ENCODE results near the gene MYPOP. TPM values are rescaled to one million over a fixed set of nuclear protein-coding genes. Genes with fewer than 3 reads are reported as not detected.

MYPOP gene
- polyA plus RNA-seq, 3 donors: 0.08 to 5.9 (median 0.39) TPM

DNA sequence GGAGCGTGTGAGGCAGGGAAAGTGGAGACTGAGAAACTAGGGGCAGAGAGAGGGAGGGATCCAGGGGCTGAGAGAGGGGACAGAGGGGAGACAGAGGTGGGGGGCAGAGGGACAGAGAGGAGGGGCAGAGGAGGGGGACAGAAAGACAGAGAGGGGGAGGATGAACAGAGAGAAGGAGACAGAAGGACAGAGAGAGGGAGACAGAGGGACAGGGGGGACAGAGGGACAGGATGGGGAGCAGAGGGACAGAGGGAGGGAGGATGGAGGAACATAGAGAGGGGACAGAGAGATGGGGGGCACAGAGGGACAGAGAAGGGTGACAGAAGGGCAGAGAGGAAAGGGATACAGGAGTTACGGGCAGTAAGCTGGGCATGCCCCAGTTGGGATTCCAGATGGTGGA is 26.8 kb upstream of the MYPOP start:
- H2AFZ ChIP-seq (ENCODE audit: insufficient read depth, low read depth, low read length, poor library complexity, severe bottlenecking): no peak overlapping the region
- DNase-seq: no peak
- Mint-ChIP-seq H3K4me1 (peaks cover 8% of the 10 kb centered on the region), H3K36me3 (no peaks in the 10 kb centered on the region), H3K4me3 (no peak overlapping the region), H3K27me3 (ENCODE audit: low read depth in 3 of 3) (peaks cover 11 to 34% (median 33%) of the 10 kb centered on the region in 3 donors), H3K9me3 (peaks cover 0 to 5% (median 0%) of the 10 kb centered on the region in 7 donors), H3K27ac (peak overlapping the region in 1 of 7 donors; percentile 13)
- H3K4me1 ChIP-seq (ENCODE audit: control insufficient read depth in 1 of 2, insufficient read depth in 2 of 2, low read length in 2 of 2): peaks cover 7 to 9% of the 10 kb centered on the region in 2 donors
- WGBS (ENCODE audit: insufficient coverage): 85% methylated on average over 2 of the region's 2 CpGs
- H4K20me1 ChIP-seq (ENCODE audit: insufficient read depth, low read length): no peaks in the 10 kb centered on the region
- no peaks in the 10 kb centered on the region for H3K9me3 ChIP-seq (replicated peaks in 1 of 2; ENCODE audit: control insufficient read depth in 1 of 2, insufficient read depth in 1 of 2, low read length in 2 of 2)
- H3K4me2 ChIP-seq (replicated peaks; ENCODE audit: extremely low read depth, low read length, poor library complexity, severe bottlenecking): no peak overlapping the region
- H3K9ac ChIP-seq (ENCODE audit: insufficient read depth, low read length, poor library complexity, severe bottlenecking): no peak overlapping the region
- TF ChIP-seq, protein P1, sequence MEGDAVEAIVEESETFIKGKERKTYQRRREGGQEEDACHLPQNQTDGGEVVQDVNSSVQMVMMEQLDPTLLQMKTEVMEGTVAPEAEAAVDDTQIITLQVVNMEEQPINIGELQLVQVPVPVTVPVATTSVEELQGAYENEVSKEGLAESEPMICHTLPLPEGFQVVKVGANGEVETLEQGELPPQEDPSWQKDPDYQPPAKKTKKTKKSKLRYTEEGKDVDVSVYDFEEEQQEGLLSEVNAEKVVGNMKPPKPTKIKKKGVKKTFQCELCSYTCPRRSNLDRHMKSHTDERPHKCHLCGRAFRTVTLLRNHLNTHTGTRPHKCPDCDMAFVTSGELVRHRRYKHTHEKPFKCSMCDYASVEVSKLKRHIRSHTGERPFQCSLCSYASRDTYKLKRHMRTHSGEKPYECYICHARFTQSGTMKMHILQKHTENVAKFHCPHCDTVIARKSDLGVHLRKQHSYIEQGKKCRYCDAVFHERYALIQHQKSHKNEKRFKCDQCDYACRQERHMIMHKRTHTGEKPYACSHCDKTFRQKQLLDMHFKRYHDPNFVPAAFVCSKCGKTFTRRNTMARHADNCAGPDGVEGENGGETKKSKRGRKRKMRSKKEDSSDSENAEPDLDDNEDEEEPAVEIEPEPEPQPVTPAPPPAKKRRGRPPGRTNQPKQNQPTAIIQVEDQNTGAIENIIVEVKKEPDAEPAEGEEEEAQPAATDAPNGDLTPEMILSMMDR (IDR thresholded peaks at IDR 0.05): no peak
- intact Hi-C loops (cut with micrococcal nuclease): loop anchor here in 1 of 2 donors (10.0 kb wide), 1 partner anchor 64 kb away; the partner anchor contains the start of genes FOXA3 and SYMPK
- H3K36me3 ChIP-seq (replicated peaks in 1 of 2; ENCODE audit: control insufficient read depth in 1 of 2, insufficient read depth in 2 of 2, low read length in 2 of 2): no peaks in the 10 kb centered on the region
- no peak overlapping the region for H3K4me3 ChIP-seq (replicated peaks in 1 of 3; ENCODE audit: low read depth in 2 of 3, low read length in 3 of 3)
- H3K27ac ChIP-seq (ENCODE audit: low read depth in 1 of 2, low read length in 2 of 2): no peak overlapping the region
- peaks cover 0 to 4% of the 10 kb centered on the region in 2 donors for H3K27me3 ChIP-seq (ENCODE audit: control insufficient read depth in 2 of 2, insufficient read depth in 2 of 2, low read length in 2 of 2)
- no peaks in the 10 kb centered on the region for H3K79me2 ChIP-seq (ENCODE audit: insufficient read depth, low read length)

DNA sequence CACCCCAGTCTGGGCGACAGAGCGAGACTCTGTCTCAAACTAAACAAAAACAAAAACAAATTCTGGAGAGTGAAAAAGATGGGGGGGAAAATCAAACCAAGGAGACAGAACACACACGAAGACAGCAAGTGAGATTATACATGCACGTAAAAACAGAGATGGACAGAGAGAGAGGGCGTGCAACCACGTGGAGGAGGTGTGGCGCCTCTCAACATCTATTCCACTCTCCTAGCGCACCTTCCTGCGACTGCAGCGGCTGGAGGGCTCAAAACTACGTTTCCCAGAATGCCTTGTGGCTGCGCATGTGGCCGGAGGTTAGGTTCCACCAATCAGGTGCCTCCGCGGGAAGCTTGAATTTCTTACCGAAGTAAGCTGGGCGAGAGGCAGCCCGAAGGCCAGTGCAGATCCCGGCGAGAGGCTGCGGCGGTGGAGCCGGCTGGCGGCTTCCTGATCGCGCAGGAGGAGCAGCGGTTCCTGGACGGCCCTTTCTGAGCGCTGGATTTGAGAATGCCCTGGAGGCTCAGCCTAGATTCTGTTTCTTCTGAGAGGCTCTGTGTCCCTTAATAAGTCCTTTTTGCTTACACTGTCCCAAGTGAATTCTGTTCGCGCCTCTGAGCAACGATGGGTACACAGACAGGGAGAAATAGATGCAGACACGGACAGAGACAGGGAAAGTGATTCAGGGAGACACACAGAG is 25.3 kb upstream of the MYPOP start:
- intact Hi-C loops (cut with micrococcal nuclease): loop anchor here in 1 of 2 donors (2.0 to 10.0 kb wide), 2 partner anchors 25 to 63 kb away; partner anchors contain the start of genes FOXA3, MYPOP and SYMPK
- Histone ChIP-seq H3K4me3 (replicated peaks in 1 of 3; ENCODE audit: low read depth in 2 of 3, low read length in 3 of 3) (peak overlapping the region in 1 of 3 experiments; percentile 45), H3K4me1 (ENCODE audit: control insufficient read depth in 1 of 2, insufficient read depth in 2 of 2, low read length in 2 of 2) (peaks cover 7 to 9% of the 10 kb centered on the region in 2 donors), H3K79me2 (ENCODE audit: insufficient read depth, low read length) (no peaks in the 10 kb centered on the region), H4K20me1 (ENCODE audit: insufficient read depth, low read length) (no peaks in the 10 kb centered on the region), H3K27me3 (ENCODE audit: control insufficient read depth in 2 of 2, insufficient read depth in 2 of 2, low read length in 2 of 2) (peaks cover 0 to 4% of the 10 kb centered on the region in 2 donors), H2AFZ (ENCODE audit: insufficient read depth, low read depth, low read length, poor library complexity, severe bottlenecking) (no peak overlapping the region), H3K9me3 (replicated peaks in 1 of 2; ENCODE audit: control insufficient read depth in 1 of 2, insufficient read depth in 1 of 2, low read length in 2 of 2) (no peaks in the 10 kb centered on the region), H3K36me3 (replicated peaks in 1 of 2; ENCODE audit: control insufficient read depth in 1 of 2, insufficient read depth in 2 of 2, low read length in 2 of 2) (no peaks in the 10 kb centered on the region), H3K4me2 (replicated peaks; ENCODE audit: extremely low read depth, low read length, poor library complexity, severe bottlenecking) (peak overlapping the region; percentile 74), H3K9ac (ENCODE audit: insufficient read depth, low read length, poor library complexity, severe bottlenecking) (no peak overlapping the region), H3K27ac (ENCODE audit: low read depth in 1 of 2, low read length in 2 of 2) (no peak overlapping the region)
- Mint-ChIP-seq H3K36me3 (no peaks in the 10 kb centered on the region), H3K27ac (peak overlapping the region in 1 of 7 donors; percentile 16), H3K4me3 (peak overlapping the region in 1 of 2 donors; percentile 66), H3K4me1 (peaks cover 8% of the 10 kb centered on the region), H3K27me3 (ENCODE audit: low read depth in 3 of 3) (peaks cover 11 to 34% (median 28%) of the 10 kb centered on the region in 3 donors), H3K9me3 (peaks cover 0 to 5% (median 0%) of the 10 kb centered on the region in 7 donors)
- DNase-seq: peak; percentile 78 to 86 (median 85)
- WGBS (ENCODE audit: insufficient coverage): 2% methylated on average over 30 of the region's 33 CpGs
- TF ChIP-seq, protein P1 (IDR thresholded peaks at IDR 0.05): no peak

All from CD14-positive monocyte (primary cell).